HEK293T (cell line): Measurements from ENCODE around the gene TSPAN9.

Source experiments
- CTCF ChIA-PET: fragments of 350-600 bp; formaldehyde crosslinking; extraction: SDS; loops from one replicate; lab custom pipeline; 2021; ENCODE audit warnings: antibody characterized with exemption, inconsistent platforms; lab: Yijun Ruan, JAX
- POLR2A ChIA-PET: fragments of 350-600 bp; formaldehyde crosslinking; extraction: SDS; loops from one replicate; lab custom pipeline; 2020; ENCODE audit warnings: antibody characterized with exemption, inconsistent platforms; lab: Yijun Ruan, JAX
- DNase-seq: peaks from one replicate; pipeline ENCODE4 v3.0.0; 2012; ENCODE audit warnings: mixed read lengths; ENCODE audit errors: extremely low spot score
- ARNT ChIP-seq: fragments of 450-650 bp; IDR thresholded peaks from 2 replicates; pipeline ENCODE4 v1.6.1; 2017; ENCODE audit warnings: mild to moderate bottlenecking
- BHLHE40 ChIP-seq: fragments of 450-650 bp; IDR thresholded peaks from 2 replicates; pipeline ENCODE4 v1.6.1; 2016; ENCODE audit warnings: mild to moderate bottlenecking, moderate library complexity, borderline replicate concordance
- CTBP1 ChIP-seq: fragments of 450-650 bp; IDR thresholded peaks from 2 replicates; pipeline ENCODE4 v1.6.1; 2016; ENCODE audit warnings: borderline replicate concordance
- ELF4 ChIP-seq: fragments of 450-650 bp; IDR thresholded peaks from 2 replicates; pipeline ENCODE4 v1.6.1; 2017; ENCODE audit warnings: antibody characterized with exemption
- FOXA1 ChIP-seq: fragments of 450-650 bp; IDR thresholded peaks from 2 replicates; pipeline ENCODE4 v1.6.1; 2016; ENCODE audit warnings: mild to moderate bottlenecking
- FOXK2 ChIP-seq: fragments of 450-650 bp; IDR thresholded peaks from 2 replicates; pipeline ENCODE4 v1.6.1; 2016; ENCODE audit warnings: mild to moderate bottlenecking
- FOXM1 ChIP-seq: fragments of 450-650 bp; IDR thresholded peaks from 2 replicates; pipeline ENCODE4 v1.6.1; 2017; ENCODE audit warnings: mild to moderate bottlenecking, borderline replicate concordance
- HDGF ChIP-seq: fragments of 450-650 bp; IDR thresholded peaks from 2 replicates; pipeline ENCODE4 v1.6.1; 2017; ENCODE audit warnings: antibody characterized with exemption, borderline replicate concordance
- L3MBTL2 ChIP-seq: fragments of 450-650 bp; conservative IDR thresholded peaks from 2 replicates; pipeline ENCODE4 v1.6.1; 2016; ENCODE audit warnings: mild to moderate bottlenecking
- LEF1 ChIP-seq: fragments of 450-650 bp; IDR thresholded peaks from 2 replicates; pipeline ENCODE4 v1.6.1; 2017; ENCODE audit warnings: mild to moderate bottlenecking, borderline replicate concordance
- NFRKB ChIP-seq: fragments of 450-650 bp; IDR thresholded peaks from 2 replicates; pipeline ENCODE4 v1.6.1; 2016; ENCODE audit warnings: mild to moderate bottlenecking, moderate library complexity
- PKNOX1 ChIP-seq: fragments of 450-650 bp; IDR thresholded peaks from 2 replicates; pipeline ENCODE4 v1.6.1; 2016
- SP1 ChIP-seq: fragments of 450-650 bp; IDR thresholded peaks from 2 replicates; pipeline ENCODE4 v1.6.1; 2017
- SUZ12 ChIP-seq: fragments of 450-650 bp; IDR thresholded peaks from 2 replicates; pipeline ENCODE4 v1.6.1; 2016; ENCODE audit warnings: mild to moderate bottlenecking
- TARDBP ChIP-seq: fragments of 450-650 bp; IDR thresholded peaks from 2 replicates; pipeline ENCODE4 v1.6.1; 2016
- ZNF384 ChIP-seq: fragments of 450-650 bp; IDR thresholded peaks from 2 replicates; pipeline ENCODE4 v1.6.1; 2016

Gene TSPAN9

DNA sequence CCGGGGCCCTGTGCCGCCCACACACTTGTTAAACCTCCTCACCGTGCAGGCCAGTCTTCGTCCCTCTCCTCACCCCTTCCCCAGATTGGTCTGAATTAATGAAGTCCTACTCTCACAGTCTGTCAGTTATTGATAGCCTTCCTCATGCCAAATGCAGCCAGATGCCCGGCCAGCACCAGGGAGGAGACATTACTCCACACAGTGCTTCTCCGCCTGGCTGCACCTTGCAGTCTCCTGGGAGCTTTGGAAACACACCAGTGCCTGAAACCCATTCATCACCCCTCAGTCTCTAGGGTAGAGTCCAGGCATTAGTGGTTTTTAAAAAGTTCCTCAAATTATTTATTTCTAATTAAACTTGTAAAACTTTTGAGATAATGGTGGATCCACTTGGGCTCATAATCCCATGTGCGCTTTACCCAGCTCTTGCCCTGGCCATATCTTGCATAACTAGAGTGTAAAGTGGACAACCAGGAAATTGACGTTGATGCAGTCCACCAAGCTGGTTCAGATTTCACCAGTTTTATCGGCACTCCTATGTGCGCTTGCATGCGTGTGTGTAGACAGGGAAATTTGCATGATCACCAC lies 38.2 kb upstream of the TSPAN9 start:
- ChIA-PET POLR2A (no interaction called here), CTCF (no interaction called here)
- no peak for TF ChIP-seq BHLHE40
- no peak for TF ChIP-seq SUZ12
- no peak for TF ChIP-seq PKNOX1
- no peak for TF ChIP-seq FOXA1
- TF ChIP-seq FOXK2: no peak
- no peak for TF ChIP-seq NFRKB
- TF ChIP-seq L3MBTL2: no peak
- TF ChIP-seq SP1: no peak
- TF ChIP-seq LEF1: no peak
- TF ChIP-seq TARDBP: no peak
- no peak for TF ChIP-seq FOXM1
- TF ChIP-seq HDGF: no peak
- TF ChIP-seq CTBP1: no peak
- no peak for TF ChIP-seq ZNF384
- TF ChIP-seq ELF4: no peak
- no peak for TF ChIP-seq ARNT
- DNase-seq: no peak

GRCh38 chr12:3040026-3040656 lies 37.0 kb upstream of the TSPAN9 start:
- POLR2A ChIA-PET: no interaction called here

GRCh38 chr12:3040663-3041544 lies 36.3 kb upstream of the TSPAN9 start:
- no peak for TF ChIP-seq FOXM1
- no peak for TF ChIP-seq NFRKB
- no peak for TF ChIP-seq L3MBTL2
- no peak for TF ChIP-seq FOXA1
- TF ChIP-seq ELF4: no peak
- TF ChIP-seq SP1: no peak
- no peak for TF ChIP-seq ZNF384
- no peak for TF ChIP-seq BHLHE40
- no peak for TF ChIP-seq LEF1
- no peak for TF ChIP-seq HDGF
- TF ChIP-seq PKNOX1: no peak
- no peak for TF ChIP-seq CTBP1
- no peak for TF ChIP-seq FOXK2
- no peak for TF ChIP-seq ARNT
- no peak for TF ChIP-seq TARDBP
- ChIA-PET CTCF (interaction anchor here (0.9 to 1.9 kb wide), 2 partner anchors 33 to 195 kb away, joined by 4 to 7 read pairs; no protein-coding TSS in a partner anchor), POLR2A (no interaction called here)
- DNase-seq: no peak

More at GRCh38 chr12:3040026-3040656, 37.0 kb upstream of the TSPAN9 start:
- CTCF ChIA-PET: no interaction called here
- no peak for TF ChIP-seq ELF4
- no peak for DNase-seq

- DNase-seq: peak; percentile 85
- TF ChIP-seq SUZ12 (no peak), PKNOX1 (no peak)
- CTCF ChIA-PET: interaction anchor here (0.6 to 1.9 kb wide), 4 partner anchors 32 to 196 kb away, joined by 3 to 7 read pairs (median 4); no protein-coding TSS in a partner anchor
- POLR2A ChIA-PET: no interaction called here
Observed at GRCh38 chr12:3041558-3042164, 35.5 kb upstream of the TSPAN9 start.

DNA sequence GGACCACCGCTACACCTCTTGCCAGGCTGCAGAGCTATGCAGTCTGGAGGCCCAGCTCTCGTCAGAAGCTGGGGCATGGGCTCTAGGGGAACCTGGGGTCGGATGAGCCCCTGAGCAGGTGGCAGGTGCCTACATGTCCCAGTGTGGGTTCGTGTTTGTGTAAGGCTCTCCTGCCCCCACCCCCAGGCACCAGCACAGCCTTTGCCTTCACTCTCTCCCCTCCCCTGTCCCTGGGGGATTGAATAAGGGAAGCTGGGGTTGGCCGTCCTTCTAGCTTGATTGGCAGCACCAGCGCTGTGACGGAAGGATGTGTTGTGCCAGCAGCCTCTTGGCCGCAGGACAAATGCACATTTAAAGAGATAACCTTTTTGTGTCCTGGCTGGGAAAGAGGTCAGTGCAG lies 34.8 kb upstream of the TSPAN9 start:
- ChIA-PET CTCF (interaction anchor here (0.6 to 1.9 kb wide), 4 partner anchors 31 to 215 kb away, joined by 3 to 7 read pairs (median 3); no protein-coding TSS in a partner anchor), POLR2A (no interaction called here)
- no peak for DNase-seq
- TF ChIP-seq TARDBP (no peak), PKNOX1 (no peak), LEF1 (no peak), FOXA1 (no peak), NFRKB (no peak), FOXM1 (no peak), L3MBTL2 (no peak), SP1 (no peak)
